ENCODE data around the gene ZNF318.
A peak's percentile ranks its signal among the peaks of the same experiment; 100 is the strongest.
"Not testable (repeated sequence)": the region's sequence is repeated elsewhere in the genome, so short reads cannot be mapped to it uniquely, and the experiment has no call there.

ZNF318 gene

GRCh38 chr6:43335469-43335868, 34.0 kb downstream of the ZNF318 start:
- no peak for DNase-seq

DNA sequence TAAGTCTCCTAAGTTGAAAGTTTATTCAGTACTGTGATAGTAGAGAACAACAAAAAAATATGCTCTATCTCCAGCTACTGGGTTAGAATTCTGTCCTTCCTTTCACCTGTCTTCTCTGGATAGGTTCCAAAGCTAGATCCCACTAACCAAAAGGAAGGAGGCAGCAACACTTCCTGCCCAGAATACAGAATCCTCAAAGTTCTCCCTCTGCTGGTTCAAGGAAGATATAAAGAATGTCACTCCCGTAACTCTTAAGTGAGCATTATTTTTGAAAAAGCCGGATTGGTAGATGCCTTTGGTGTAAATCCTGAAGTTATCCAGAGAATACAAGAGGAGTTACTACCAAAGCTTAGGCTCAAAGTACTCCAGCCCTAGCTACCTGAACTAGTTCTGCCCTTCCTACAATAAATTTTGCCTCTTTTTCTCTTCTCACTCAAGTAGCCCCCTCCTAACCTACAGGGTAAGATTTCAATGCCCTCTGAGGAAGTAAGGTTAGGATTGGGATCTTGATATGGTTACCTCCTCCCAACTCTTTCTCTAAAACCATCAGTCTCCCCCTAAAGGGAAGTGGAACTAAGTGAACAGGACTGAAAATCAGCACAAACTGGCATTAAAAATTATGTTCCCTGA, 34.9 kb downstream of the ZNF318 start:
- peak; percentile 73 for DNase-seq

- no peak for DNase-seq
Measured at GRCh38 chr6:43331891-43332290, 37.6 kb downstream of the ZNF318 start.

DNA sequence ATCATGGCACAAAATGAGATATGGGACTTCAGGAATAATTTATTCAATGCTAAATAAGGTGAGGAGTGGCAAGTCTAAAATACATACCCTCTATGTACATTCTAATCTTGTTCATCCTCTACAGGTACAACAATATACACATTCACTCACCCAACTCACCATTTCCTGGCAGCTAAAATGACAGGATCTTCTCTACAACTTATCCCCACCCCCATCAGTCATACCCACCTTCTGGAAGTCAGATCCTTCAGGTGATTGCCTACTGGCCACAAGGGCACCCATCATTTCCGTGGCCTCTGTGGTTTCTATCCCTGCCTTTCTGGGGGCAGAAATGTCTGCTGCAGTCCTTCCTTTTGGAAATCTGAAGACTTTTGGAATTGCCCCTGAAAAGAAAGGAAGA, 38.0 kb downstream of the ZNF318 start:
- DNase-seq, result no peak

- no peak for DNase-seq
Measured at GRCh38 chr6:43328528-43328927, 40.9 kb downstream of the ZNF318 start.

- no peak for DNase-seq
Measured at GRCh38 chr6:43325876-43326275, 43.6 kb downstream of the ZNF318 start.

GRCh38 chr6:43318011-43318410, 51.4 kb downstream of the ZNF318 start:
- no peak for DNase-seq

- no peak for DNase-seq
Measured at GRCh38 chr6:43313813-43314212, 55.6 kb downstream of the ZNF318 start.

GRCh38 chr6:43311666-43312065, 57.8 kb downstream of the ZNF318 start:
- no peak for DNase-seq

DNA sequence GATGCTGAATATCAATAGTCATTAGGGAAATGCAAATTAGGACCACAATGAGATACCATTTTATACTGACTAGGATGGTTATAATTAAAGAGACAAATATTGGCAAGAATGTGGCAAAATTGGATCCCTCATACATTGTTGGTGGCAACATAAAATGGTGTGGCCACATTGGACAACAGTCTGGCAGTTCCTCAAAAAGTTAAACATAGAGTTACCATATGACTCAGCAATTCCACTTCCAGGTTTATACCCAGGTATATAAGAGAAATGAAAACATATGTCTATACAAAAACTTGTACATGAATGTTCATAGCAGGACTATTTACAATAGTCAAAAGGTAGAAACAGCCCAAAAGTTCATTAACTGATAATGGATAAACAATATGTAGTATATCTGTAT, 58.8 kb downstream of the ZNF318 start:
- DNase-seq, result no peak

GRCh38 chr6:43310134-43310533, 59.3 kb downstream of the ZNF318 start:
- DNase-seq, result no peak

GRCh38 chr6:43308990-43309477, 60.4 kb downstream of the ZNF318 start:
- no peak for DNase-seq

- peak; percentile 53 for DNase-seq
Measured at GRCh38 chr6:43308101-43308989, 61.1 kb downstream of the ZNF318 start, which contains the start of gene CRIP3. CRIP3 (minus strand) TSS chr6:43308826; CDS start chr6:43308792, 34 bp downstream.

GRCh38 chr6:43307451-43308100, 61.9 kb downstream of the ZNF318 start:
- no peak for DNase-seq

- no peak for DNase-seq
Measured at GRCh38 chr6:43306086-43306485, 63.4 kb downstream of the ZNF318 start.

- DNase-seq, result no peak
Measured at GRCh38 chr6:43304882-43305281, 64.6 kb downstream of the ZNF318 start.

- no peak for DNase-seq
Measured at GRCh38 chr6:43304361-43304760, 65.1 kb downstream of the ZNF318 start.

- DNase-seq, result no peak
Measured at GRCh38 chr6:43303751-43304331, 65.6 kb downstream of the ZNF318 start.

GRCh38 chr6:43303006-43303405, 66.4 kb downstream of the ZNF318 start:
- DNase-seq, result not testable (repeated sequence)

DNA sequence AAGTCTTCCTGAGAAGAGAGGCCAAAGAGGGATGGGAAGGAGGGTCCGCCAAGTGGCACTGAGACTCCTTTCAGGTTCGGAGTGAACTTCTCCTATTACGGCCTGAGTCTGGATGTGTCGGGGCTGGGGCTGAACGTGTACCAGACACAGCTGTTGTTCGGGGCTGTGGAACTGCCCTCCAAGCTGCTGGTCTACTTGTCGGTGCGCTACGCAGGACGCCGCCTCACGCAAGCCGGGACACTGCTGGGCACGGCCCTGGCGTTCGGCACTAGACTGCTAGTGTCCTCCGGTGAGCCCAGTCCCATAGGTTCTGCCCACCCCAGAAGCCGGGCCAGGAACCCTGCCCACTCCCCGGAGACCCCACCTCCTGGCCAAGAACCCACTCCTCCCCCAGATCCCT, 67.3 kb downstream of the ZNF318 start:
- DNase-seq, result no peak

DNA sequence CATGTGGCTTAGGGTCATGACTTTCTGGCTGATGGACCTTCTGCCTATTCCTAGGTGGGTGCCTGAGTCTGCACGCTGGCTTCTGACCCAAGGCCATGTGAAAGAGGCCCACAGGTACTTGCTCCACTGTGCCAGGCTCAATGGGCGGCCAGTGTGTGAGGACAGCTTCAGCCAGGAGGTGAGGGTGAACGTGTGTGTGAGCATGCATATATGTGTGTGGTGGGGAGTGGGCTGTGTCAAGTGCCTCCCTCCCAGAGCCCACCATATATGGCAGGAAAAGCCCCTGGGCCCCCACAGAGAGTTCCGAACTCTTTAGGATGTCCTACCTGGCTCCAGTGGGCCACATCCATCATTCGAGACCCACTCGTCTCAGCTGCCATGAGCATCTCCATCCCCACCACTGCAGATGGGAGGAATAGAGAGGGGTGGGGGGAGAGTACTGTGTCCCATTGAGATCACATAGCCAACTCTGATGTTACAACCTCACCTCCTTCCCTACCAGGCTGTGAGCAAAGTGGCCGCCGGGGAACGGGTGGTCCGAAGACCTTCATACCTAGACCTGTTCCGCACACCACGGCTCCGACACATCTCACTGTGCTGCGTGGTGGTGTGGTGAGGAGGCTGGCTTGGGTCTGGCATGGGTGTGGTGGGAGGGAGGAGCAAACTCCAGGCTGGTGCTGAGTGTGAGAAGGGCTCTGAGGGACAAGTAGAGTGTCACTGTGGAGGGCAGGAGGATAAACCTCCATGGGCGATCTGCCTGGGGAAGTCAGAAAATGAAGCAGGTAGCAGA, 68.2 kb downstream of the ZNF318 start:
- no peak for DNase-seq
